HG02610 (cell line): Measurements from ENCODE around the gene KIAA0513.
"Not testable (repeated sequence)": the region's sequence is repeated elsewhere in the genome, so short reads cannot be mapped to it uniquely, and the experiment has no call there.

Source experiments
- ATAC-seq: cut with Tn5 transposase; IDR thresholded peaks from one replicate; pipeline ENCODE4 v1.9.1; 2021; ENCODE audit warnings: mild to moderate bottlenecking, moderate library complexity; ENCODE audit not compliant: unreplicated experiment

KIAA0513 gene

GRCh38 chr16:85103114-85104079, 75.8 kb downstream of the KIAA0513 start:
- ATAC-seq, result no peak

- ATAC-seq, result no peak
Observed at GRCh38 chr16:85104147-85104546, 76.6 kb downstream of the KIAA0513 start.

- ATAC-seq, result no peak
Observed at GRCh38 chr16:85104821-85105391, 77.3 kb downstream of the KIAA0513 start.

- ATAC-seq, result no peak
Observed at GRCh38 chr16:85105475-85105874, 77.9 kb downstream of the KIAA0513 start.

GRCh38 chr16:85107083-85107482, 79.5 kb downstream of the KIAA0513 start:
- no peak for ATAC-seq

GRCh38 chr16:85107532-85107931, 79.9 kb downstream of the KIAA0513 start:
- ATAC-seq, result no peak

- ATAC-seq, result no peak
Observed at GRCh38 chr16:85110105-85110504, 82.5 kb downstream of the KIAA0513 start.

GRCh38 chr16:85111184-85111583, 83.6 kb downstream of the KIAA0513 start:
- no peak for ATAC-seq

- ATAC-seq, result no peak
Observed at GRCh38 chr16:85112364-85112763, 84.8 kb downstream of the KIAA0513 start, which contains the start of gene CIBAR2. Gene CIBAR2 (minus strand): TSS chr16:85112472. CDS start chr16:85112352, 120 bp downstream.

- no peak for ATAC-seq
Observed at GRCh38 chr16:85113168-85113733, 85.7 kb downstream of the KIAA0513 start.

- no peak for ATAC-seq
Observed at GRCh38 chr16:85113913-85114312, 86.3 kb downstream of the KIAA0513 start.

- ATAC-seq, result no peak
Observed at GRCh38 chr16:85114909-85115567, 87.4 kb downstream of the KIAA0513 start.

- no peak for ATAC-seq
Observed at GRCh38 chr16:85117418-85117817, 89.8 kb downstream of the KIAA0513 start.

- ATAC-seq, result no peak
Observed at GRCh38 chr16:85120006-85120340, 92.4 kb downstream of the KIAA0513 start.

- ATAC-seq, result not testable (repeated sequence)
Observed at GRCh38 chr16:85123441-85123840, 95.8 kb downstream of the KIAA0513 start.

- no peak for ATAC-seq
Observed at GRCh38 chr16:85123891-85124635, 96.5 kb downstream of the KIAA0513 start.

- no peak for ATAC-seq
Observed at GRCh38 chr16:85124636-85125346, 97.2 kb downstream of the KIAA0513 start.

- no peak for ATAC-seq
Observed at GRCh38 chr16:85125570-85126393, 98.2 kb downstream of the KIAA0513 start.

GRCh38 chr16:85126394-85126704, 98.8 kb downstream of the KIAA0513 start:
- ATAC-seq, result no peak
